Middle frontal gyrus (tissue), 1 donor: ENCODE measurements around the gene ZNF445.
"Not testable (repeated sequence)": the region's sequence is repeated elsewhere in the genome, so short reads cannot be mapped to it uniquely, and the experiment has no call there.

Source experiments
- DNase-seq: peaks from one replicate; pipeline ENCODE4 v3.0.0-alpha.2; 2015; ENCODE audit warnings: low spot score; ENCODE audit errors: extremely low spot score

Gene ZNF445

GRCh38 chr3:44476963-44477311 is 533 bp downstream of the ZNF445 start:
- no peak for DNase-seq

DNA sequence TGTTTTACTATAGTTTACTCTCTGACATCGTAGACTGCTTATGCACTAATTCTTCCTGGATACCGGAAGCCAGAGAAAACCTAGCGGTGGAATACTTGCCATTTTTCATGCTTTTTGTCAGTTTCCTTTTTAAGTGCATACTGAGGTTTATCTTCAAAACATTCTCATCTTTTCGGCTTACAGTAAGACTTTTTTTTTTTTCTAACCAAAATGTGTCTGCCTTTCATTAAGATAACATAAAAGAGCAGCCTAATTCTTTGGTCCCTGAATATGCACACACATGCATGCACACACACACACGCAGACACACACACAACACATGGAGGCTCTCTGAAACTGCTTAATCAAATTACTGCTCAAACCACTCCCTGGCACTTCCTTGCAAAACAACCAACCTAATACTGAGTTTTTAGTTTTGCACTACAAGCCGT is 1.3 kb downstream of the ZNF445 start:
- DNase-seq = no peak

GRCh38 chr3:44474886-44475285 is 2.6 kb downstream of the ZNF445 start:
- not testable (repeated sequence) for DNase-seq

DNA sequence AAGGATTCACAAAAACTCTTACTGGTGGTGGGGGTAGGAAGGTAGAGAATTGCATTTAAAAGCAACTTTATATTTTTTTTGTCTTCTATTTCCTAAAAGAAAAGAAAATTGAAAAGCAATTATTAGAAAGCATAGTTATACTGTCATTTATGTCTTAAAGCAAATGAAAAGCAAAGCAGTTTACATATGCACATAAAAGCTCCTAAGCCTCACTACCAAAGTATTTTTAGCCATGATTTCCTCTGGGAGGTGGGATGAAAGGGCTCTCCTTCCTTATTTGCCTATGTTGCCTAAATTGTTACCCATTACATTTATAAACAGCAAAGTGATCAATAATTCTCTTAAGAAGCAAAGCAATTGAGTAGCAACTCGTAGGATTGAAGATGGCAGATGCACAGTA is 7.0 kb downstream of the ZNF445 start:
- no peak for DNase-seq

DNA sequence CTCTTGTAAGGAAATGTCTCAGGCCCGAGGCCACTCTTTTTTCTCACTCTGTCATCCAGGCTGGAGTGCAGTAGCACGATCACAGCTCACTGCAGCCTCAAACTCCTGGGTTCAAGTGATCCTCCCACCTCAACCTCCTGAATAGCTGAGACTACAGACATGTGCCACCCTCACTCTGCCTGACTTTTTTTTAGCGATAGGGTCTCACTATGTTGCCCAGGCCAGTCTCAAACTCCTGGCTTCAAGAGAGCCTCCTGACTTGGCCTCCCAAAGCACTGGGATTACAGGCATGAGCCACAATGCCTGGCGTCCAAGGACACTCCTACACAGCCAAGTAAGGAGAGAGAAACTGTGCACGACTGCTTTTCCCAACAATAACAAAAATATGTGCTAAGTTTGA is 7.6 kb downstream of the ZNF445 start:
- no peak for DNase-seq

DNA sequence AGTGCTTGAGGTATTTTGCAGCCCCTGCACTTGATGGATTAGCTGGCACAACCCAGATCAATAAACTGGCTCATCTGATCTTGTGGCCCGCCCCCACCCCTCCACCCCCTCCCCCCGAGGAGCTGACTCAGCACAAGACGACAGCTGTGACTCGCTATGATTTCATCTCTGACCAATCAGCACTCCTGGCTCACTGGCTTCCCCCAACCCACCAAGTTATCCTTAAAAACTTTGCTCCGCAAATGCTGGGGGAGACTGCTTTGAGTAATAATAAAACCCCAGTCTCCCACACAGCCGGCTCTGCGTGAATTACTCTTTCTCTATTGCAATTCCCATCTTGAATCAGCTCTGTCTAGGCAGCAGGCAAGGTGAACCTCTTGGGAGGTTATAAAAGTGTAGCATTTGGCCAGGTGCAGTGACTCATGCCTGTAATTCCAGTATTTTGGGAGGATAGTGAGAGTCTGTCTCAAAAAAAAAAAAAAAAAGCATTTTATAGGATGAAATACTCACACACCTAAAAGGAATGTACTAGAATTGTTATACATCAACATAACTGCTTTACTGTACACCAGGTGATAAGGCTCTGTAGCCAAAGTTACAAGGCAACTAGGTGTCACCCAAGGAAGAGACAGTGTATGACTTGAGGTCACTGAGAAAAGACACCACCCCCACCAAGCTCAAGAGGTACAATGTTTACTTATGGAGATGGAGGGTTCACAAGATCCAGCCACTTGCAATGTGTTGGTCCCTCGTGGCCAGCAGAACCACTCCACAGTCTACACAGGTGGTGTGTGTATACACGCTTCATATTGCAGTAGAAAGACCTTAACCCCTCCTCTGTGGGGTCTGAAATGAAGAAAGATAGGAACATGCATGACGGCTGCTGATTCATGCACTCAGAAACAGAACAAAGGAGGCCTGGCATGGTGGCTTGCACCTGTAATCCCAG is 8.6 kb downstream of the ZNF445 start:
- no peak for DNase-seq

DNA sequence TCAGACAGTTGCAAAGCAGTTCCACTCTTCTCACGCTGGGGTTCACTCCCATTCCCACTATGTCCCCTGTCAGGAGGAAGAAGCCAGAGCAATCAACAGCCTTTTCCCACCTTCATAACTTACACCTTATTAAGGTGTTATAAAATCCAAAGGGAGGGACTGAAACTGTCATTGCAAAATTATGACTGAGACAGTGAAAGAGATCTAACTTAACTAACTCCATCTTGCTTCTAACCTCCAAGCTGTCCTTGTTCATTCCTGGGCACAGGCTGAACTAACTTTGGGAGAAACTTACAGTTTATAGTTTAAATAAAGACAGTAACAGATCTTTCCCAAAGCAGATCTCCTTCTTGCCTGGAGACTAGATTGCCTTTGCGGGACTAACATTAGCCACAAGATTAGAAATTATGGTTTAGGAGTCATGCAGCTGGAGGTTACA is 9.4 kb downstream of the ZNF445 start:
- not testable (repeated sequence) for DNase-seq

- no peak for DNase-seq
These were observed 10.2 kb downstream of the ZNF445 start for GRCh38 chr3:44467241-44467640.

DNA sequence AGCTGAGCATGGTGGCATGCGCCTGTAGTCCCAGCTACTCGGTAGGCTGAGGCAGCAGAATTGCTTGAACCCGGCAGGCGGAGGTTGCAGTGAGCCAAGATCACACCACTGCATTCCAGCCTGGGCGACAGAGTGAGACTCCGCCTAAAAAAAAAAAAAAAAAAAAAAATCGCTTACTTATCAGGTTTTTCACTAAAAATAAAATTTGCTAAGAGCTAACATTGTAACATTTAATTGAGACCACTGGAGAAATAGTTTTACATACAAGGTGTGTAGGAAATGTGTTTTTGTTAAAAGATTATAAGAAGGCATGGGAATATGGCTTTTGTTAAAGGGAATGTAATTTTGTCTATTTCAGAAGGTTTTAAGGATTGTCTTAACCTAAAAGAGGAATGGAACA is 12.6 kb downstream of the ZNF445 start:
- DNase-seq = not testable (repeated sequence)

DNA sequence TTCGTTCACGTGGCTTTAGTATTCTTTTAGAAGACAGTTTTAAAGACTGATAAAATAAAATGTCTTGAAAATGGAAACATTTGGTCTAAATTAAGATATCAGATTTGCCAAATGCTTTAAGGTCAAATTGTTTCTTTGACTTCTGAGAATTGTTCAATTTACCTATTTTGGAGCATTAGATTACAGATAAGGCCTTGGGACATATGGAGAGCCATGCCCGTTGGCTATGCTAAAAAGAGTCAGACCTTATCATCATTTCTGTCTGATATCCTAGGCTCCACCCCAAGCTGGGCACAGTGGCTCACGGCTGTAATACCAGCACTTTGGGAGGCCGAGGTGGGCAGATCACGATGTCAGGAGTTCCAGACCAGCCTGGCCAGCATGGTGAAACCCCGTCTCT is 13.0 kb downstream of the ZNF445 start:
- DNase-seq = no peak

DNA sequence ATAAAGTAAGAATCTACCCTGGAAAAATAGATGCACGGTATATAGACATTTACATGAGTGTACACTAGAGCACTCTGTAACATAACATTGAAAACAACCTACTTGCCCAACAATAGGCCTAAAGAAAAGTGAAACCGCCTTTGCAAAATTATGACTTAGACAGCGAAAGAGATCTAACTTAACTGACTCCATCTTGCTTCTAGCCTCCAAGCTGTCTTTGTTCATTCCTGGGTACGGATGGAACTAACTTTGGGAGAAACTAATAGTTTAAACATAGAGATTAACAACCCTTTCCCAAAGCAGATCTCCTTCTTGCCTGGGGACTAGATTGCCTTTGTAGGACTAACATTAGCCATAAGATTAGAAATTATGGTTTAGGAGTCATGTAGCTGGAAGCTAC is 17.4 kb downstream of the ZNF445 start:
- DNase-seq = not testable (repeated sequence)

DNA sequence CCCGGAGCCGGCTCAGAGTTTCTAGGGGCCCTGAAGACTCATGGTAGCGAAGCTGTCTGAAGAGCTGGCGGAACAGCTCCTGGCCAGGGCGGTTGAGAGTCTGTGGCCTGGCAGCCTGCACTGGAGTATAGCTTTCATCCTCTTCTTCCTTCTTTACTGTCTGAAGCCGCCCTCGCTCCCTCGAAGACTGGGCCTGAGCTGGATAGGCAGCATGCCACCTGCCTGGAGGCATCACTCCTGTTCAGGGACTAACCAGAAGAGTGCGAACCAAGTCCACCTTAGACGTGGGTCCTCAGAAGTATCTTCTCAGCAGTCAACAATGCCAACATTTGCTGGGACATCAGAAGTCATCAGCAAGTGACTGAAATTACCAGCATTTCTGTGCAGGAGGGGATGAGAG is 22.2 kb downstream of the ZNF445 start:
- no peak for DNase-seq

- no peak for DNase-seq
These were observed 23.2 kb downstream of the ZNF445 start for GRCh38 chr3:44454258-44454657.

DNA sequence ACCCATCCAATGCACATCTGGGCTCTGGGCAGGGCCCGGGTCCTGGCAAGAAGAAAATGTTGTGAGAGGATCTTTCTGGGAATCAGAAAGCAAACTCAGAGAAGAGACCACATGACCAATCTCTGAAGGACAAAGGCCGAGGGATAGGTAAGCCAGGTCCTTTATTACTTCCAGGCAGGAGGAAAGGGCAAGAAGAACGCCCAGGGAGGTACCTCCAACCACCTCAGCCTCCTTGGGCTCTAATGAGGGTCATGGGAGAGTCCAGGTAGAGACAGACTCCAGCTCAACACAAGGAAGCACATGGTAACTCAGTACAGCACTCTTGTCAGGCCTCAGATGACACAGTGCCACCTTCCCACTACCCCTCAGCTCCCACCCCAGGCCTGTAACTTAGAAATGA is 26.0 kb downstream of the ZNF445 start:
- DNase-seq = no peak

DNA sequence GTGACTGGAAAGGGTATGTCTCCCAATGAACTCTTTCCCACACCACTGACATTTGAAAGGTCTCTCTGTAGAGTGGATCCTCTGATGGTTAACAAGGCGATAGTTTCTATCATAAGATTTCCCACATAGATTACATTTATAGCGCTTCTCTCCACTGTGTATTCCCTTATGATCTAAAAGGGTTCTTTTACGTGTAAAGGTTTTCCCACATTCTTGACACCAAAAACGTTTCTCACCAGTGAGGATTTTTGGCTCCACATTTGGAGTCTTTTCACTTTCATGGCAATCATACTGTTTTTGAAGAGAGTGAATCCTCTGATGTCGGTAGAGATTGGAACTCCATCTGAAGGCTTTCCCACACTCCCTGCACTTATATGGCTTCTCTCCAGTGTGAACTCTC is 30.5 kb downstream of the ZNF445 start:
- DNase-seq = no peak

DNA sequence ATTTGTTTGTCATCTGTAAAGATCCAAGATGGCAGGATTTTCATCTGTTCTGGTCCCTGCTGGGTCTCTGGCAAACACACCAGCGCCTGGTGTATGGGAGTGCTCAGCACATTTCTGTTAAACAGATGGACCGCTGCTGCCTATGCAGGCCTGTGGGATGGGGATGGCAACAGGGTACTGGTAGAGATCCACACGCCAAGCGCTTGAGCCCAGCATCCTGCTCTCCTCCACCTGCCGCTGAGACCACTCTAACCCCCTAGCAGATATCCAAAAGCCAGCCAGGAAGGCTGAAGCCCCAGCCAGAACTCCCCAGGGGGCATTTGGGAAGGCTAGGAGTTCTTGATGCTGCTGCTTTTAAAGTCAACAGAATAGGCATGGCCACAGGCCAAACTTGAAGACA is 31.7 kb downstream of the ZNF445 start:
- no peak for DNase-seq

DNA sequence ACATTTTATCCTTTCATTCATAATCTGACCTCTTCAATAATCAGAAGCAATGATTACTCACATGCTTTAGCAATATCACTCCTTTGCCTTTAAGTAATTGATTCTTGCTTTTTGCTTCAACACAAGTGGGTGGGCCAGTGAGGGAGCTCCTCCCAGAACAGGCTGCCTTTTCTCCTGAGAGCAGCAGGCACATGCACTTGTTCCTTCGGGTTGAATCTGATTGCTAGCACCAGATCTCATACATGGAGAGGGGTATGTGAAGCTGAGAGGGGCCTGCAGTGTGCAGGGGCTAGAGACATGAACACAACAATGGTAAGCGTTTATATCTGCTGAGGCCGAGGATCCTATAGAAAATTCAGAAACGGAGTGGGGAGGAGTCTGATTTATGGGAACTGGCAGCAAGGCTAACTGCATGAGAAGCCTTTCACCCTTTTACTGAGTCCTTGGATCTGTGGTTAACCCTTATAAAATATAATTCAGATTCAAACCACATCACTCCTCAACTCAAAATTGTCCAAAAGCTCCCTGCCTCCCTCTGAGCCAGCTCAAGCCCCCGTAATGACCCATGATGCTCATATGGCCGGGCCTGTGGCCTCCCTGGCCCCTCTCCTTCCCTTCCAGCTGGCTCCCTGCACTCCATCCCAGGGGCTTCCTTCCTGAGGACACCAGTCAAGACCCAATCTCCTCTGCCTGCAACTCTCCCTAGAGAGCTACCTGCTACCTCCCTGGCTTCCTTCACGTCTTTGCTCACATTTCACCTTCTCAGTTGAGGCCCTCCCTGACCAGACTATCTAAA is 32.4 kb downstream of the ZNF445 start:
- DNase-seq = no peak

GRCh38 chr3:44444437-44444836 is 33.0 kb downstream of the ZNF445 start:
- DNase-seq = no peak

DNA sequence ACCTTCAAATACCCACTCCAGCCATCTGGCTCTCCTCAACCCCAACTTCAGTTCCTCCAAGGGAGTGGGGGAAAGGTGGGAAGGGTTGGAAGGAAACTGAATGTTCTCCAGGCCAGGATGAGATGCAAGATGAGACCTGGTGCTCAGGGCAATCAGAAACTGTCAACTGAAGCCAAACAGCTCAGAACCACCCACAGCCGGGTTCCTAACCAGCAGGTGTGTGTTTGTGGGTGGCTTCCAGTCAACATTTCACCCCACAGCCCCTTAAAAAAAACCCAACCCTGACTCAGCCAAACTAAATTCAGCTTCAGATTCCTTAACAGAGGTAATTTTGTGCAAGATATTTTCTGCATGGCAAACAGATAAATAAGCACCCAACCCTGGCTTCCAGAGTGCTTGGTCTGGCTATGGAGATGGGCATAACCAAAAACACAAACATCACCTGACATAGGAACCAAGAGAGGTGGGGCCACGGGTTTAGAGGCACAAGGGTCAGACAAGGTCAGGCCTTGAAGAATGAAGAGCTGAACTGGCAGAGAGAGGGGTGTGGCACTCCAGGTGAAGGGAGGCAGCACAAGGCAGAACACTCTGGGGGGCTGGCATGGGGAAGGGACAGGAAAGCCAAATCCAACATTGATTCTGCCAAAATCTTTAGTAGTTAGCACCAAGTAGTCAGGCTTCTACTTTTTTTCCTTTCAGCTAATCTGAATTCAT is 34.7 kb downstream of the ZNF445 start:
- DNase-seq = no peak

GRCh38 chr3:44439499-44440295 is 37.8 kb downstream of the ZNF445 start:
- no peak for DNase-seq

- DNase-seq = no peak
These were observed 39.7 kb downstream of the ZNF445 start for GRCh38 chr3:44437800-44438199.
